WTC11 (cell line): ENCODE data around the gene TNFRSF13B. TPM values are rescaled to one million over a fixed set of nuclear protein-coding genes. Genes with fewer than 3 reads are reported as not detected.
"Not testable (repeated sequence)": the region's sequence is repeated elsewhere in the genome, so short reads cannot be mapped to it uniquely, and the experiment has no call there.

Experiments used
- ATAC-seq: fragments of 200-7000 bp; cut with Tn5 transposase; 2 replicates; pipeline ENCODE4 v1.10.0; 2021; ENCODE audit warnings: mild to moderate bottlenecking, moderate library complexity
- CTCF ChIA-PET: fragments of 300-600 bp; sonication (Branson Sonifier 250); formaldehyde crosslinking; loops from one replicate; lab custom pipeline; 2021; ENCODE audit warnings: antibody characterized with exemption; lab: Charles Lee
- POLR2A ChIA-PET: fragments of 350-600 bp; sonication (Branson Sonifier 250); formaldehyde crosslinking; loops from one replicate; lab custom pipeline; 2021; ENCODE audit warnings: antibody characterized with exemption; lab: Charles Lee
- DNase-seq: peaks from one replicate; pipeline ENCODE4 v3.0.0; 2021; ENCODE audit warnings: low spot score
- H3K27ac Mint-ChIP-seq: 2 replicates; pipeline ENCODE4 v1.8.0; 2021; ENCODE audit warnings: mixed read lengths
- H3K27me3 Mint-ChIP-seq: 2 replicates; pipeline ENCODE4 v1.8.0; 2021; ENCODE audit warnings: low read depth, mild to moderate bottlenecking, moderate library complexity, mixed read lengths
- H3K36me3 Mint-ChIP-seq: 2 replicates; pipeline ENCODE4 v1.8.0; 2021; ENCODE audit warnings: mixed read lengths
- H3K4me1 Mint-ChIP-seq: 2 replicates; pipeline ENCODE4 v1.8.0; 2022; ENCODE audit warnings: mixed read lengths
- H3K4me3 Mint-ChIP-seq: 2 replicates; pipeline ENCODE4 v1.8.0; 2021; ENCODE audit warnings: mild to moderate bottlenecking, moderate library complexity, mixed read lengths
- H3K9me3 Mint-ChIP-seq: 2 replicates; pipeline ENCODE4 v1.8.0; 2021; ENCODE audit warnings: mixed read lengths
- CBFB ChIP-seq: sonication (generic); formaldehyde crosslinking; IDR thresholded peaks from 2 replicates; pipeline ENCODE4 v1.8.1; 2022; ENCODE audit warnings: mild to moderate bottlenecking, low read depth, missing genetic modification reagents
- CREM ChIP-seq: sonication (generic); formaldehyde crosslinking; IDR thresholded peaks from 2 replicates; pipeline ENCODE4 v1.8.1; 2022; ENCODE audit warnings: mild to moderate bottlenecking, missing genetic modification reagents, moderate library complexity
- FOXJ3 ChIP-seq: sonication (generic); formaldehyde crosslinking; IDR thresholded peaks from 2 replicates; pipeline ENCODE4 v1.9.0; 2021; ENCODE audit warnings: missing genetic modification reagents, mild to moderate bottlenecking, borderline replicate concordance
- IRF2 ChIP-seq: sonication (generic); formaldehyde crosslinking; IDR thresholded peaks from 2 replicates; pipeline ENCODE4 v1.8.0; 2022; ENCODE audit warnings: low read depth, missing genetic modification reagents, borderline replicate concordance
- TEAD4 ChIP-seq: sonication (generic); formaldehyde crosslinking; IDR thresholded peaks from 2 replicates; pipeline ENCODE4 v1.8.0; 2022; ENCODE audit warnings: mild to moderate bottlenecking, missing genetic modification reagents
- ZNF121 ChIP-seq: sonication (generic); formaldehyde crosslinking; IDR thresholded peaks from 2 replicates; pipeline ENCODE4 v1.8.0; 2023; ENCODE audit warnings: missing genetic modification reagents
- ZNF423 ChIP-seq: fragments of 250-450 bp; sonication (Bioruptor Pico); IDR thresholded peaks from 2 replicates; pipeline ENCODE4 v2.1.2; 2022; ENCODE audit warnings: mild to moderate bottlenecking, moderate library complexity
- ZNF671 ChIP-seq: fragments of 250-450 bp; sonication (Bioruptor Pico); IDR thresholded peaks from 2 replicates; pipeline ENCODE4 v1.8.0; 2021; ENCODE audit warnings: mild to moderate bottlenecking
- total RNA-seq: library from RNA; stranded (reverse); gene quantifications from 3 replicates; pipeline ENCODE4 v1.2.3, GENCODE V29; 2021
- TF ChIP-seq, protein P1 (sequence below): fragments of 200-600 bp; IDR thresholded peaks from 2 replicates; pipeline ENCODE4 v1.8.0; 2022; ENCODE audit warnings: antibody characterized with exemption
- TF ChIP-seq, protein P2 (sequence below): sonication (generic); formaldehyde crosslinking; IDR thresholded peaks from 2 replicates; pipeline ENCODE4 v1.8.0; 2022; ENCODE audit warnings: mild to moderate bottlenecking, missing genetic modification reagents
- TF ChIP-seq, protein P3 (sequence below): fragments of 250-450 bp; sonication (Bioruptor Pico); IDR thresholded peaks from 2 replicates; pipeline ENCODE4 v1.9.0; 2021; ENCODE audit warnings: mild to moderate bottlenecking
- TF ChIP-seq, protein P4 (sequence below): fragments of 250-450 bp; sonication (Bioruptor Pico); IDR thresholded peaks from 2 replicates; pipeline ENCODE4 v2.1.2; 2022; ENCODE audit warnings: mild to moderate bottlenecking, moderate library complexity
- TF ChIP-seq, protein P5 (sequence below): sonication (generic); formaldehyde crosslinking; IDR thresholded peaks from 2 replicates; pipeline ENCODE4 v1.8.1; 2022; ENCODE audit warnings: low read depth, missing genetic modification reagents, borderline replicate concordance
- TF ChIP-seq, protein P6 (sequence below): sonication (generic); formaldehyde crosslinking; IDR thresholded peaks from 2 replicates; pipeline ENCODE4 v1.8.1; 2023; ENCODE audit warnings: mild to moderate bottlenecking, missing genetic modification reagents
- TF ChIP-seq, protein P7 (sequence below): sonication (generic); formaldehyde crosslinking; IDR thresholded peaks from 2 replicates; pipeline ENCODE4 v1.8.0; 2022; ENCODE audit warnings: mild to moderate bottlenecking, missing genetic modification reagents

The TNFRSF13B gene
- total RNA-seq, 1 experiment from 2014 or later: not detected

DNA sequence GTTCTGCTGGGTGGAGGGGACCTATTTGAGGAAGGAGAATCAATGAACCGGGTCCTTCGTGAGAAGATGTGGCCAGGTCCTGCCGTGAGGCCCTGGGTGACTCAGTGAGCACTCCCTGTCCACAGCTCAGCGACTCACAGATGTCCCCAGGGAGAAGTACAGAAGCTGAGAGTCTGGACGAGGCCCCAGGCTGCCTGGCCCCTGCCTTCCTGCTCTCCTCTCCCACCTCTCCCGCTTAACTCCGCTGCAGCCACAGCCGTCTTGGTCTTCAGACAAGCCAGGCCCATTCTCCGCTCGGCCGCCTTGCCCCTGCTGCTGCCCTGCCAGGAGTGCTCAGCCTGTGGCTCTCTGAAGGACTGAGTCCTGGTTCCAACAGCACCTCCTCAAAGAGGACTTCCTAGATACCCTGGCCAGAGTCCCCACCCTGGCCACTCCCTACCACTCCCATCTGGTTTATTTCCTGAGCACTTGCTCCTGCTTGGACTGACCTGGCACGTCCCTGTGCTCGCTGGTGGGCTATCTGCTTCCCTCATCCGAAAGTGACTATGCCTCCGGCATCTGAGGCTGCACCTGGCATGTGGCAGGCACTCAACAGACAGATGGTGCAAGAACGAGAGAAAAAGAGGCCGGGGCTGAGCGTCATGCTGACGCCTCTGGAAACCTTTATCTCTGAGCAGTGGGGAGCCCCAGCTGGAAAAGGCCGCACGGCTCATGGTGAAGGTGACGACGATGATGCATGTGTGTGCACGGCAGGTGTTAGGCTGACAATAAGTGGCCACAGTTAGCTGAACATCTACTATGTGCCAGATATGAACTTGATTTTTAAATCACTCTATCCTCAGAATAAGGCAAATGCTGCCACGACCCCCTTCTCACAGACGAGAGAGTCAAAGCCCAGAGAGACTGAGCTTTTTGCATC, 9.2 kb upstream of the TNFRSF13B start (continued):
- TF ChIP-seq, protein P1, sequence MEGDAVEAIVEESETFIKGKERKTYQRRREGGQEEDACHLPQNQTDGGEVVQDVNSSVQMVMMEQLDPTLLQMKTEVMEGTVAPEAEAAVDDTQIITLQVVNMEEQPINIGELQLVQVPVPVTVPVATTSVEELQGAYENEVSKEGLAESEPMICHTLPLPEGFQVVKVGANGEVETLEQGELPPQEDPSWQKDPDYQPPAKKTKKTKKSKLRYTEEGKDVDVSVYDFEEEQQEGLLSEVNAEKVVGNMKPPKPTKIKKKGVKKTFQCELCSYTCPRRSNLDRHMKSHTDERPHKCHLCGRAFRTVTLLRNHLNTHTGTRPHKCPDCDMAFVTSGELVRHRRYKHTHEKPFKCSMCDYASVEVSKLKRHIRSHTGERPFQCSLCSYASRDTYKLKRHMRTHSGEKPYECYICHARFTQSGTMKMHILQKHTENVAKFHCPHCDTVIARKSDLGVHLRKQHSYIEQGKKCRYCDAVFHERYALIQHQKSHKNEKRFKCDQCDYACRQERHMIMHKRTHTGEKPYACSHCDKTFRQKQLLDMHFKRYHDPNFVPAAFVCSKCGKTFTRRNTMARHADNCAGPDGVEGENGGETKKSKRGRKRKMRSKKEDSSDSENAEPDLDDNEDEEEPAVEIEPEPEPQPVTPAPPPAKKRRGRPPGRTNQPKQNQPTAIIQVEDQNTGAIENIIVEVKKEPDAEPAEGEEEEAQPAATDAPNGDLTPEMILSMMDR: no peak

DNA sequence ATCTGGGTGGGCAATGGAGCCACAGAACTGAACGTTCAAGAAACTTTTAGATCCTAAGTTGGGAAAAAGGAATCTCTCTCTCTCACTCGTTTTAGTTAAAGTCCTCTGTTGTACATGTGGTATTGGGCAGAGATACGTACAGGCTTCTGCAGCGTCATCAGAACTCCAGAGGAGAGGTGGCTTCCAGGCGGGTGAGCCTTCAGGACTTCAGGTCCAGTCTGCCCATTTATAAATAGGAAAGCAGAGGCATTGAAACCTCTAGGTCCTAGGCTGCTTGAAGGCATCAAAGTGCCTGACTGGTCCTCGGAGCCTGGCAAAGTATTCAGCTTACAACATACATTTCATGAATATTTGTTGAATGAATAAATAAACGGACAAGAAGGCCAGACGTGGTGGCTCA, 8.1 kb upstream of the TNFRSF13B start:
- POLR2A ChIA-PET: no interaction called here
- DNase-seq (no peak), ATAC-seq (no peak)
- CTCF ChIA-PET: interaction anchor here (0.9 to 1.3 kb wide), 2 partner anchors 11 to 12 kb away, joined by 3 to 4 read pairs; no protein-coding TSS in a partner anchor
- no peak overlapping the region for H3K27ac Mint-ChIP-seq
- no peaks in the 10 kb centered on the region; the same call in 1 of the 2 replicates for H3K27me3 Mint-ChIP-seq
- H3K4me1 Mint-ChIP-seq: no peaks in the 10 kb centered on the region; the same call in 1 of the 2 replicates
- no peaks in the 10 kb centered on the region for H3K9me3 Mint-ChIP-seq
- H3K36me3 Mint-ChIP-seq: no peaks in the 10 kb centered on the region
- TF ChIP-seq CBFB (CRISPR knock-in tag) (no peak), ZNF671 (no peak), TEAD4 (CRISPR knock-in tag) (no peak), CREM (no peak), FOXJ3 (CRISPR knock-in tag) (no peak), ZNF423 (CRISPR knock-in tag) (no peak)
- TF ChIP-seq, protein P2, sequence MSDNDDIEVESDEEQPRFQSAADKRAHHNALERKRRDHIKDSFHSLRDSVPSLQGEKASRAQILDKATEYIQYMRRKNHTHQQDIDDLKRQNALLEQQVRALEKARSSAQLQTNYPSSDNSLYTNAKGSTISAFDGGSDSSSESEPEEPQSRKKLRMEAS (CRISPR knock-in tag): no peak
- TF ChIP-seq, protein P3, sequence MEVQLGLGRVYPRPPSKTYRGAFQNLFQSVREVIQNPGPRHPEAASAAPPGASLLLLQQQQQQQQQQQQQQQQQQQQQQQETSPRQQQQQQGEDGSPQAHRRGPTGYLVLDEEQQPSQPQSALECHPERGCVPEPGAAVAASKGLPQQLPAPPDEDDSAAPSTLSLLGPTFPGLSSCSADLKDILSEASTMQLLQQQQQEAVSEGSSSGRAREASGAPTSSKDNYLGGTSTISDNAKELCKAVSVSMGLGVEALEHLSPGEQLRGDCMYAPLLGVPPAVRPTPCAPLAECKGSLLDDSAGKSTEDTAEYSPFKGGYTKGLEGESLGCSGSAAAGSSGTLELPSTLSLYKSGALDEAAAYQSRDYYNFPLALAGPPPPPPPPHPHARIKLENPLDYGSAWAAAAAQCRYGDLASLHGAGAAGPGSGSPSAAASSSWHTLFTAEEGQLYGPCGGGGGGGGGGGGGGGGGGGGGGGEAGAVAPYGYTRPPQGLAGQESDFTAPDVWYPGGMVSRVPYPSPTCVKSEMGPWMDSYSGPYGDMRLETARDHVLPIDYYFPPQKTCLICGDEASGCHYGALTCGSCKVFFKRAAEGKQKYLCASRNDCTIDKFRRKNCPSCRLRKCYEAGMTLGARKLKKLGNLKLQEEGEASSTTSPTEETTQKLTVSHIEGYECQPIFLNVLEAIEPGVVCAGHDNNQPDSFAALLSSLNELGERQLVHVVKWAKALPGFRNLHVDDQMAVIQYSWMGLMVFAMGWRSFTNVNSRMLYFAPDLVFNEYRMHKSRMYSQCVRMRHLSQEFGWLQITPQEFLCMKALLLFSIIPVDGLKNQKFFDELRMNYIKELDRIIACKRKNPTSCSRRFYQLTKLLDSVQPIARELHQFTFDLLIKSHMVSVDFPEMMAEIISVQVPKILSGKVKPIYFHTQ (CRISPR knock-in tag): no peak
- TF ChIP-seq, protein P4, sequence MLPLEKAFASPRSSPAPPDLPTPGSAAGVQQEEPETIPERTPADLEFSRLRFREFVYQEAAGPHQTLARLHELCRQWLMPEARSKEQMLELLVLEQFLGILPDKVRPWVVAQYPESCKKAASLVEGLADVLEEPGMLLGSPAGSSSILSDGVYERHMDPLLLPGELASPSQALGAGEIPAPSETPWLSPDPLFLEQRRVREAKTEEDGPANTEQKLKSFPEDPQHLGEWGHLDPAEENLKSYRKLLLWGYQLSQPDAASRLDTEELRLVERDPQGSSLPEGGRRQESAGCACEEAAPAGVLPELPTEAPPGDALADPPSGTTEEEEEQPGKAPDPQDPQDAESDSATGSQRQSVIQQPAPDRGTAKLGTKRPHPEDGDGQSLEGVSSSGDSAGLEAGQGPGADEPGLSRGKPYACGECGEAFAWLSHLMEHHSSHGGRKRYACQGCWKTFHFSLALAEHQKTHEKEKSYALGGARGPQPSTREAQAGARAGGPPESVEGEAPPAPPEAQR (CRISPR knock-in tag): no peak
- H3K4me3 Mint-ChIP-seq: no peak overlapping the region

DNA sequence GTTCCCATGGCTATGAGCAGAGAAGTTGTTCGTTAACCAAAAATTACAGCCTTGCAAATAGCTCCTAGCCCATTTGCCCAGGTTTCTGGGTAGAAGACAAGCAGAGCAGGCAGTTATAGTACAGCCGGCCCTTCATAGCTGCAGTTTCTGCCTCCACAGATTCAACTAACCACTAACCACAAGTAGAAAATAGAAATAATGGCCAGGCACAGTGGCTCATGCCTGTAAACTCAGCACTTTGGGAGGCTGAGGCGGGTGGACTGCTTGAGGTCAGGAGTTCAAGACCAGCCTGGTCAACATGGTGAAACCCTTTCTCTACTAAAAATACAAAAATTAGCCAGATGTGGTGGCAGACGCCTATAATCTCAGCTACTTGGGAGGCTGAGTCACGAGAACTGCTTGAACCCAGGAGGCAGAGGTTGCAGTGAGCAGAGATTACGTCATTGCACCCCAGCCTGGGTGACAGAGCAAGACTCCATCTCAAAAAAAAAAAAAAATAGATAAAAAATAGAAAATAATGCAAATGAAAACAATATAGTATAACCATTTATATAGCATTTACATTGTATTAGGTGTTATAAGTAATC, 7.4 kb upstream of the TNFRSF13B start:
- ATAC-seq, POLR2A ChIA-PET: not testable (repeated sequence)
- CTCF ChIA-PET: interaction anchor here (1.3 kb wide), 1 partner anchor 12 kb away, joined by 4 read pairs; no protein-coding TSS in a partner anchor

DNA sequence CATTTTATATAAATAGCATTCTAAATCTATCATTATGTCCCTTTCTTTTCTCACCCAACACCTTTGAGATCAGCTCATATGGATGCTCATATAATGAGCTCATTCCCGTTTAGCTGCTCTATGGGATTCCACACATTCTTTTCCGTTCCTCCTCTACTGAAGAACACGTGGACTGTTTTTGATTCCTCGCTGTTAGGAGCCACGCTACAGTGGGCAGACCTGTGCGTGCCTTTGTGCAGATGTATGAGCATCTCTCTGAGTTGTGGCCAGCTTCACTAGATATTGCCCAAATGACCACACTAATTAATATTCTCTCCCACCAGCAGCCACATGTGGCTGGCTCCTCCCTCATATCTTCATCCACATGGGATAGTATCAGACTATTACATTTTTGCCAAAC, 6.0 kb upstream of the TNFRSF13B start:
- H3K27ac Mint-ChIP-seq: no peak overlapping the region
- no peak for ATAC-seq
- CTCF ChIA-PET: interaction anchor here (1.0 to 1.3 kb wide), 2 partner anchors 32 to 164 kb away, joined by 4 read pairs; no protein-coding TSS in a partner anchor
- no peak for DNase-seq
- H3K4me3 Mint-ChIP-seq: no peak overlapping the region
- no peaks in the 10 kb centered on the region for H3K9me3 Mint-ChIP-seq
- H3K36me3 Mint-ChIP-seq: no peaks in the 10 kb centered on the region
- peaks cover 5% of the 10 kb centered on the region; the same call in 1 of the 2 replicates for H3K4me1 Mint-ChIP-seq
- no peaks in the 10 kb centered on the region; the same call in none of the 2 replicates for H3K27me3 Mint-ChIP-seq
- POLR2A ChIA-PET: no interaction called here
- TF ChIP-seq, protein P5, sequence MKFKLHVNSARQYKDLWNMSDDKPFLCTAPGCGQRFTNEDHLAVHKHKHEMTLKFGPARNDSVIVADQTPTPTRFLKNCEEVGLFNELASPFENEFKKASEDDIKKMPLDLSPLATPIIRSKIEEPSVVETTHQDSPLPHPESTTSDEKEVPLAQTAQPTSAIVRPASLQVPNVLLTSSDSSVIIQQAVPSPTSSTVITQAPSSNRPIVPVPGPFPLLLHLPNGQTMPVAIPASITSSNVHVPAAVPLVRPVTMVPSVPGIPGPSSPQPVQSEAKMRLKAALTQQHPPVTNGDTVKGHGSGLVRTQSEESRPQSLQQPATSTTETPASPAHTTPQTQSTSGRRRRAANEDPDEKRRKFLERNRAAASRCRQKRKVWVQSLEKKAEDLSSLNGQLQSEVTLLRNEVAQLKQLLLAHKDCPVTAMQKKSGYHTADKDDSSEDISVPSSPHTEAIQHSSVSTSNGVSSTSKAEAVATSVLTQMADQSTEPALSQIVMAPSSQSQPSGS (CRISPR knock-in tag): no peak
- TF ChIP-seq, protein P6, sequence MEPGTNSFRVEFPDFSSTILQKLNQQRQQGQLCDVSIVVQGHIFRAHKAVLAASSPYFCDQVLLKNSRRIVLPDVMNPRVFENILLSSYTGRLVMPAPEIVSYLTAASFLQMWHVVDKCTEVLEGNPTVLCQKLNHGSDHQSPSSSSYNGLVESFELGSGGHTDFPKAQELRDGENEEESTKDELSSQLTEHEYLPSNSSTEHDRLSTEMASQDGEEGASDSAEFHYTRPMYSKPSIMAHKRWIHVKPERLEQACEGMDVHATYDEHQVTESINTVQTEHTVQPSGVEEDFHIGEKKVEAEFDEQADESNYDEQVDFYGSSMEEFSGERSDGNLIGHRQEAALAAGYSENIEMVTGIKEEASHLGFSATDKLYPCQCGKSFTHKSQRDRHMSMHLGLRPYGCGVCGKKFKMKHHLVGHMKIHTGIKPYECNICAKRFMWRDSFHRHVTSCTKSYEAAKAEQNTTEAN (CRISPR knock-in tag): no peak
- TF ChIP-seq IRF2 (CRISPR knock-in tag): no peak
- TF ChIP-seq, protein P7, sequence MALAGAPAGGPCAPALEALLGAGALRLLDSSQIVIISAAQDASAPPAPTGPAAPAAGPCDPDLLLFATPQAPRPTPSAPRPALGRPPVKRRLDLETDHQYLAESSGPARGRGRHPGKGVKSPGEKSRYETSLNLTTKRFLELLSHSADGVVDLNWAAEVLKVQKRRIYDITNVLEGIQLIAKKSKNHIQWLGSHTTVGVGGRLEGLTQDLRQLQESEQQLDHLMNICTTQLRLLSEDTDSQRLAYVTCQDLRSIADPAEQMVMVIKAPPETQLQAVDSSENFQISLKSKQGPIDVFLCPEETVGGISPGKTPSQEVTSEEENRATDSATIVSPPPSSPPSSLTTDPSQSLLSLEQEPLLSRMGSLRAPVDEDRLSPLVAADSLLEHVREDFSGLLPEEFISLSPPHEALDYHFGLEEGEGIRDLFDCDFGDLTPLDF (CRISPR knock-in tag): no peak
- no peak for TF ChIP-seq ZNF121

More for the DNA sequence above, 7.4 kb upstream of the TNFRSF13B start:
- not testable (repeated sequence) for H3K36me3 Mint-ChIP-seq, H3K27ac Mint-ChIP-seq, H3K4me3 Mint-ChIP-seq, H3K27me3 Mint-ChIP-seq, DNase-seq, H3K4me1 Mint-ChIP-seq, H3K9me3 Mint-ChIP-seq
